ENCODE measurements around the gene RPL36A.

RPL36A gene

DNA sequence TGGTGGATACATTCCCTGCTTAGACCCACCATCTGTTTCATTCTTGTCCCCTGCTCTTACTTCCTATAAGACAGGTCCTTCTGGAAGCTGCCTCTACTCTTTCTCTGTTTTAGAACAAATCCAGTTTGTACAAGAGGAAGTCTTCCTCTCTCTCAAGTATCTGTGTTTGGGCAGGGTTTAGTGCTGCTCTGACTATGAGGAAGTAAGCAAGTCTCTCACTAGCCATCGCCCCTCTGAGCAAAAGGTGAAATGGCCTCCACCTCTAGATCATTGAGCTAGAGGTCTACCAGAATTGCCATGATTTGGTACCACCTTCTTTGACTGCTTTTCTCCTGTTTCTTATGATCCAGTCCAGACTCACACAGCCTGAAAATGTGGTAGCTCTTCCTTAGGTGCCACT is 13.3 kb upstream of the RPL36A start:
- H3K4me1 ChIP-seq = no peaks in the 10 kb centered on the region
- H3K4me3 ChIP-seq (ENCODE audit: low read depth, low read length) = no peak overlapping the region
- H3K36me3 ChIP-seq (ENCODE audit: control insufficient read depth, insufficient read depth, low read length) = no peaks in the 10 kb centered on the region
- H2AFZ ChIP-seq = no peak overlapping the region
- H3K9ac ChIP-seq = no peak overlapping the region
- TF ChIP-seq CTCF (IDR thresholded peaks at IDR 0.05) = no peak
- H3K9me3 ChIP-seq (ENCODE audit: control insufficient read depth, low read length) = no peaks in the 10 kb centered on the region
- no peaks in the 10 kb centered on the region for H3K79me2 ChIP-seq
- H3K27ac ChIP-seq = no peak overlapping the region
- H3K27me3 ChIP-seq (ENCODE audit: control insufficient read depth, insufficient read depth, low read length) = no peaks in the 10 kb centered on the region
- H3K4me2 ChIP-seq (ENCODE audit: low read length) = no peak overlapping the region

DNA sequence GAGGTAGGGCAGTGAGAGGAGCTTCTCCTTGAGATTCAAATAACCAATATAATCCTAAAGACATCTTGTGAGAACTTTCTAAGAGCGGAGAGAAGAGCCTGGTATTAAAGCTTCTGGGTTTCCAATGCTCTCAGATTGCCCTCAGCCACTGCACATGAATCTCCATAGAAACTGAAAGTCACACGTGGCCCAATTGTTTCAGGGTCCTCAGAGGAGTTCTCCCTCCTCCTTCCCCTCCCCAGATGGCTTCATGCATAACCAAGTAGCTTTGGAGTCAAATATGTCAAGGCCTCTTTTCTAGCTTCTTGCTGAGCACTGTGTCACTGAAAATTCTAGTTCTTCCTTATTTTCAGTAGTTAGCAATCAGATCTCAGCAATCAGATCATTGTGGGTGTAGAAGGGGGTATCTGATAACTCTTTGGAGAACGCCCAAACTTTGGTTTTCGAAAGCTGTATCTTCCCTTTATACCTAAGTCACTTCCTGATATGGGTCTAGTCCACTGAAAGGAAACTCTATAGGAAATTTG is 7.1 kb upstream of the RPL36A start:
- H3K4me2 ChIP-seq (ENCODE audit: low read length) = no peak overlapping the region
- no peak overlapping the region for H3K4me3 ChIP-seq (ENCODE audit: low read depth, low read length)
- H3K4me1 ChIP-seq = no peaks in the 10 kb centered on the region
- no peaks in the 10 kb centered on the region for H3K27me3 ChIP-seq (ENCODE audit: control insufficient read depth, insufficient read depth, low read length)
- no peaks in the 10 kb centered on the region for H3K79me2 ChIP-seq
- H2AFZ ChIP-seq = peak overlapping the region; percentile 53
- H3K9me3 ChIP-seq (ENCODE audit: control insufficient read depth, low read length) = no peaks in the 10 kb centered on the region
- H3K36me3 ChIP-seq (ENCODE audit: control insufficient read depth, insufficient read depth, low read length) = no peaks in the 10 kb centered on the region
- H3K27ac ChIP-seq = no peak overlapping the region
- TF ChIP-seq CTCF (IDR thresholded peaks at IDR 0.05) = no peak
- no peak overlapping the region for H3K9ac ChIP-seq

DNA sequence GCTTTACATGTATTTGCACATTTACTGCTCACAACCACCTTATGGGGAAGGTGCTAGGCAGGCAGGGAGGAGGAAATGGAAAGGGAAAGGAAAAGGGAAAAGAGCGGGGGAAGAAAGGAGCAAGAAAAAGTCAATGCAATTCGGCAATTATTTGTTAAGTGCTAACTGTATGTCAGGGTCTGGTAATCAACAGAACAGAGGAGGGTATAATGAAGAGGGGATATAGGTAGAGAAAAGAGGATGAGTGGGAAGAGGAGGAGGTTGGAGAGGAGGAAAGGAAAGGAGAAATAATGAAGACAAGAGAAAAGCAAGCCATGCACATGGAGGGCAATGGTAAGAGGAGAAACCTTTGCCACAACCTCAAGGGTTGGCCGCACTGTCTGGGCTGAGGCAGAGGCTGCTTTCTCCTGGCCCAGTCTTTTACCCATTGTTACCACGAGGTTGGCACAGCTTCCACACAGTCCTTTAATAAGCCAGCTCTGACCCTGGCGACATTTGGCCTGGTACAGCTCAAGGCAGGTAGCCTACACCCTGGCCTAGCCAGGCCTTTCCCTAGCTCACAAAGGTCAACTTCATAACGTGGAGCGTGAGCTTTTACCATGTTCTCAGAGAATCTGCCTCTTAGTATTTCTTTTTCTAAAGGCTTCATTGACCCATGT is 5.7 kb upstream of the RPL36A start:
- H3K9me3 ChIP-seq (ENCODE audit: control insufficient read depth, low read length) = no peaks in the 10 kb centered on the region
- H3K9ac ChIP-seq = no peak overlapping the region
- H3K79me2 ChIP-seq = no peaks in the 10 kb centered on the region
- no peaks in the 10 kb centered on the region for H3K36me3 ChIP-seq (ENCODE audit: control insufficient read depth, insufficient read depth, low read length)
- H3K4me1 ChIP-seq = no peaks in the 10 kb centered on the region
- H2AFZ ChIP-seq = no peak overlapping the region
- no peak overlapping the region for H3K4me2 ChIP-seq (ENCODE audit: low read length)
- H3K4me3 ChIP-seq (ENCODE audit: low read depth, low read length) = no peak overlapping the region
- no peak for TF ChIP-seq CTCF (IDR thresholded peaks at IDR 0.05)
- no peak overlapping the region for H3K27ac ChIP-seq
- no peaks in the 10 kb centered on the region for H3K27me3 ChIP-seq (ENCODE audit: control insufficient read depth, insufficient read depth, low read length)

DNA sequence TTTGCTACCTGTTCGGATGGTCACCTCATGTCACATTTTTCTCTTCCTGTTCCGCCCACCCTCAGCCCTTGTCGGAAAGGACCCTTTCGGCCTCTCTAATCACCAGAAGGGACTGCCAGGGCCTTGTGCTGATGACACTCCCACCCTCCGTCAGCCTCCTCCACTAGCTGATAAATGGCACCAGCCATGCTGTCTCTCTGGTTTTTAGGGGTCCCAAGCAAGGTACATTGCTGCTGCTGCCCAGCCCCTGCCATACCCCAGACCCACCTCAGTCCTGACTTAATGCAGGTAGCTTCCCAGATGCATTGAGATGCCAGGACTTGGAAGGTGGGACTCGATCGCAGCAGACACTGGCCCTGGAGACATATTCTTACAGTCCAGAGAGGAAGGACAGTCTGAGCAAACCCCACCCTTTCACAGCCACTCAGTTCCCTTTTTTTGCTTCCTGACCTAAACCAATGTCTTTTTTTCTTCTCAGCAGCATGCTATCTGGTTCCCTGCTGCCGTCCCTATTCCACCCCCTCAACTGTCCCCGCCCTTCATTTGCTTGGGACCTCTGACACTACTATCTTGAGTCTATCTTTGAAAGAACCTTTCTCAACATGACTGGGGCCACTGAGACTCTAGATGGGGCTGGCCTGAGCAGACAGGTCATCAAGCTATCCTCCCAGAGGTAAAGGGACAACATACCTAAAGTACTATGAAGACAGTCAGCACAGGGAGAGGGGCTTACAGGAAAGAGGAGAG is 4.8 kb upstream of the RPL36A start, which contains the start of gene BTK:
Gene BTK, minus strand, starts transcription at position 397 of the 747 bp plus-strand sequence. CDS start 10,907 bp downstream, outside the sequence.
- H3K79me2 ChIP-seq = no peaks in the 10 kb centered on the region
- H3K27me3 ChIP-seq (ENCODE audit: control insufficient read depth, insufficient read depth, low read length) = no peaks in the 10 kb centered on the region
- H3K4me3 ChIP-seq (ENCODE audit: low read depth, low read length) = no peak within 1 kb of the TSS
- peaks cover 2% of the 10 kb centered on the region for H3K4me1 ChIP-seq
- no peak within 1 kb of the TSS for H2AFZ ChIP-seq
- TF ChIP-seq CTCF (IDR thresholded peaks at IDR 0.05) = no peak
- H3K9me3 ChIP-seq (ENCODE audit: control insufficient read depth, low read length) = no peaks in the 10 kb centered on the region
- H3K9ac ChIP-seq = no peak within 1 kb of the TSS
- H3K27ac ChIP-seq = no peak within 1 kb of the TSS
- H3K4me2 ChIP-seq (ENCODE audit: low read length) = no peak within 1 kb of the TSS
- no peaks in the 10 kb centered on the region for H3K36me3 ChIP-seq (ENCODE audit: control insufficient read depth, insufficient read depth, low read length)

All from parathyroid adenoma (tissue), 2 donors.